ENCODE measurements around the gene TNFRSF1A.

The TNFRSF1A gene

GRCh38 chr12:6336889-6337853, 4.7 kb downstream of the TNFRSF1A start:
- peak; percentile 34 to 64 (median 54) for DNase-seq

GRCh38 chr12:6336079-6336888, 5.6 kb downstream of the TNFRSF1A start:
- peak in 2 of 6 experiments; percentile 14 to 32 for DNase-seq

GRCh38 chr12:6335451-6336078, 6.3 kb downstream of the TNFRSF1A start:
- peak; percentile 67 to 81 (median 69) for DNase-seq

GRCh38 chr12:6334940-6335450, 6.9 kb downstream of the TNFRSF1A start:
- DNase-seq, result no peak

- DNase-seq, result no peak
Measured at GRCh38 chr12:6334359-6334758, 7.5 kb downstream of the TNFRSF1A start.

- no peak for DNase-seq
Measured at GRCh38 chr12:6333566-6333965, 8.3 kb downstream of the TNFRSF1A start.

- peak in 1 of 6 experiments; percentile 27 for DNase-seq
Measured at GRCh38 chr12:6333029-6333428, 8.8 kb downstream of the TNFRSF1A start.

GRCh38 chr12:6332459-6332858, 9.4 kb downstream of the TNFRSF1A start:
- no peak for DNase-seq

GRCh38 chr12:6330999-6331714, 10.7 kb downstream of the TNFRSF1A start:
- no peak for DNase-seq

GRCh38 chr12:6330192-6330591, 11.7 kb downstream of the TNFRSF1A start:
- no peak for DNase-seq

- no peak for DNase-seq
Measured at GRCh38 chr12:6329703-6330064, 12.2 kb downstream of the TNFRSF1A start.

GRCh38 chr12:6328945-6329702, 12.8 kb downstream of the TNFRSF1A start:
- DNase-seq, result no peak

GRCh38 chr12:6328045-6328779, 13.7 kb downstream of the TNFRSF1A start:
- no peak for DNase-seq

- DNase-seq, result no peak
Measured at GRCh38 chr12:6327229-6328041, 14.4 kb downstream of the TNFRSF1A start.

- DNase-seq, result no peak
Measured at GRCh38 chr12:6326316-6327228, 15.3 kb downstream of the TNFRSF1A start.

GRCh38 chr12:6324936-6325750, 16.7 kb downstream of the TNFRSF1A start:
- DNase-seq, result no peak

GRCh38 chr12:6323995-6324711, 17.7 kb downstream of the TNFRSF1A start:
- no peak for DNase-seq
